GM18907 (cell line): Measurements from ENCODE around the gene HSPA14.
A peak's percentile ranks its signal among the peaks of the same experiment; 100 is the strongest.
"Not testable (repeated sequence)": the region's sequence is repeated elsewhere in the genome, so short reads cannot be mapped to it uniquely, and the experiment has no call there.

Experiments
- ATAC-seq: cut with Tn5 transposase; IDR thresholded peaks from one replicate; pipeline ENCODE4 v1.9.1; 2021; ENCODE audit warnings: mild to moderate bottlenecking, moderate library complexity; ENCODE audit not compliant: unreplicated experiment

Gene HSPA14

DNA sequence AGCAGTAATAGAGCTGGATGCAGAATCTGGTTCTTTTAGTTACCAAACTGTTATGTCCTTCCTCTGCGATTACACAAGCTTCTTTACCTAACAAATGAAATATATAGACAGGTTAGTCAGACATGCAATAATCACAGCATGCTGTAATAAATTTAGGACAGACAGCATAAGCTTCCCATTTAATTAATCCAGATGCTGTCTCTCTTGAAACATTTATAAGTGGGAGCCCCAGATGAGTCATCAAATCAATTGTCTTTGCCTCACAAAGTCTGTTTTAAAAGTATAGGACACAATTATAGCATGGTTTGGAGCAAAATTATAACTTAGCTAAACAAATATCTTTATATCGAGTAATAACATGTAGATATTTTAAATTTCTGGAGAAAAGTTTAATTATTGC lies 1.9 kb upstream of the HSPA14 start:
- ATAC-seq: no peak

DNA sequence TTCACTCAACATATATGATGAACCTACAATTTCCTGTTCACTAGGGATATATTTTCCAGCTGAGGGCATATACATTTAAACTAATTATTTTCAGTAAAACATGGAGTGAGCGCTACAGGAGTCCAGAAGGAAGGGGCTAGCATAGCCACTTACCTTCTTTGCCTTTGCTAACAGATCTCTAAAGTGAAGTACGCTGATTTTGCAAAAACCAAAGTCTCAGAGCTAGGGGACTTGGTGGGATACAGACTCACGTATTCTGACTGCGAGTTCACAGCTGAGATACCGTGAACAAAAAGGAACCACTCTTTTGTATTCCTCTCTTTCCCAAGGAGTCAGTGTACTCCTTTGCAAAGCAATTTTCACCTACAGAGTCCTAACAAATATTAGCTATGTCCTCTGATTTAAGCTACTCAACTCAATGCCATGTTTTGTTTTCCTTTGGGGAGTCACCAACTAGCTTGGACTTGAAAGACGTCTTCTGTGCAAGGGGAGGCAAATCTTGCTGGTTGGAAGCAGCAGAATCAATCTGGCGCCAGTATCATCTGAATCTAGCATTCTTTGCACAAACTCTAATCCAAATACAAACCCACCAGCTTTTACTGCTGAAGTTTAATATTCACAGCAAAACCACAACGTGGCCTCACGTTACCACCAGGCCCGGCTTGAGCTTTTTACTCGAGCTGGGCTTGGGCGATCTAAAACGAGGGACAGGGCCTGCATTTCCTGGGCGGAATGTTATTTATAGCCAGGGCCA lies 926 bp upstream of the HSPA14 start:
- peak; percentile 0 for ATAC-seq

DNA sequence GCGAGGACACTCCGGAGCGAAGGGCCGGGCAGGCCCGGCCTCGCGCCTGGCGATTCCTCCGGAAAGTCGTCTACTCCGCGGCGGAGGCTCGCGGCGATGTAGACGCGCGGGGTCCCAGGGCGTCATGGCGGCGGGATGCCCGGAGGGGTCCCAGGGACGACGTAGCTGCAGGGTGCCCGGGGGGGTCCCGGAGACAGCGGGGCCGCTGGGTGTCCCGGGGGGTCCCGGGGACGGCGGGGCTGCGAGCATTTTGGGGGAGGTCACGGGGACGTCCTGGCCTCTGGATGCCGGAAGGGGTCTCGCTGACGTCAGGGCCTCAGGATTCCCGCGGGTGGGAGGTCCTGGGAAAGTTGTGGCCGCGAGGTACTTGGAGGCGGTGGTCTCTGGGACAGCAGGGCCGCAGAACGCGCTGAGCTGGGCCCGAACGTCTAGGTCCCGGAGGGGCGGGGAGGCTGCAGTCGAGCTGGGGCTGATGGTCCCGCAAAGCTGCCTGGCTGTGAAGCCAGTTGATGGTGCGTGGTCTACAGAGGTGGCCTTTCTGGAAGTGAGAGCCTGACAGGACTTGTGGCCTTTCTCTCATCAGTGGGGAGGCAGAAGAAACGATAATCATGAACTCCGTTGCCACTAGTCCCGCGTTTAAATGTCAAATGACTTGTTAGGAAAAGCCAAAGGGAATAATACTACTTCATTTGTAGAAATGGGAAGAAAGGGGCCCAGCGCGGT lies 637 bp downstream of the HSPA14 start:
- peak; percentile 14 for ATAC-seq

DNA sequence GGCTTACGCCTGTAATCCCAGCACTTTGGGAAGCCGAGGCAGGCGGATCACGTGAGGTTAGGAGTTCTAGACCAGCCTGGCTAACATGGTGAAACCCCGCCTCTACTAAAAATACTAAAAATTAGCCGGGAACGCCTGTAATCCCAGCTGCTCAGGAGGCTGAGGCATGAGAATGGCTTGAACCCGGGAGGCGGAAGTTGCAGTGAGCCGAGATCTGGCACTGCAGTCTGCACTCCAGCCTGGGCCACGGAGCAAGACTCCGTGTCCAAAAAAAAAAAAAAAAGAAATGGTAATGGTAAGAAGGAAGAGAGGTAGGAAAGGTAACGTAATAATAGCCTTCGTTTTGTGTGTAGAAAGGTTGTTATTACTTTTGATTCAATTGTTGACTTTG lies 1.2 kb downstream of the HSPA14 start:
- no peak for ATAC-seq

DNA sequence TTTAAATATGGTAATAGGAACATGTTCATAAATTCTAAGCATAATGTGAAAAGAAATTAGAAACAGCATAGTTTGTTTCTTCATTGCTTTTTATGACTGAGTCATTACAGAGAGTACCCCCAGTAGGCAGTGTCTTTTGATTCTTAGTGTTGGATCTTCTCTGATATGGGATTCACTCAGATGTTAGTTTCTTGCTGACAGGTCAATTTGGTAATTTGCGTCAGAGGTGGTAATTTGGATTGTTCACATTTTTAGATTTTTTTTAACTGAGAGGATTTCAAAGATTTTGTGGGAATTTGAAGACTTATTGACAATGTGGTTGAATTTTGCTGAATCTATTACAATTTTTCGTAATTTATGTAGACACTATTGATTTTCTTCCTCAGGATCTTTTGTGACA lies 2.1 kb downstream of the HSPA14 start:
- ATAC-seq: no peak

DNA sequence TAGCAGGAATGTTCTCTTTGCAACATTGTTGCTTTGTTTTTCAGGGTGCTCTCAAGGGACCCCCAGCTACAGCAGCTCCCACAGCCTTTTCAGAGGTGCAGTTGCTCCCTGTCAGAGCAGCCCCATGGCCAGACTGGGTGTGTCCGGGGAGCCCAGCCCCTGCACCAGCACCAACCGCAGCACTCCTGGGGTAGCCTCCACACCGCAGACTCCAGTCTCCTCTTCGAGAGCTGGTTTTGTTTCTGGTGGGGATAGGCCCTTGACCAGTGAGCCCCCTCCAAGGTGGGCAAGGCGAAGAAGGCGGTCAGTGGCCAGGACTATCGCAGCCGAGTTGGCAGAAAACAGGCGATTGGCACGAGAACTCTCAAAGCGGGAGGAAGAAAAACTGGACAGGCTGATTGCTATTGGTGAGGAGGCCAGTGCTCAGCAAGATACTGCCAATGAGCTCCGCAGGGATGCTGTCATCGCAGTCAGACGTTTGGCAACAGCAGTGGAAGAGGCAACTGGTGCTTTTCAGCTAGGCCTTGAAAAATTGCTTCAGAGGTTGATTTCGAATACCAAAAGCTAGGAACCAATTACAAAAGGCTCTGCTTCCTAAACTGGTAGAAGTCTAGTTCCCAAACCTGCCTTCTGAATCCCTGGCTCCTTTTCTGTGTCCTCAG lies 5.4 kb downstream of the HSPA14 start:
- no peak for ATAC-seq

DNA sequence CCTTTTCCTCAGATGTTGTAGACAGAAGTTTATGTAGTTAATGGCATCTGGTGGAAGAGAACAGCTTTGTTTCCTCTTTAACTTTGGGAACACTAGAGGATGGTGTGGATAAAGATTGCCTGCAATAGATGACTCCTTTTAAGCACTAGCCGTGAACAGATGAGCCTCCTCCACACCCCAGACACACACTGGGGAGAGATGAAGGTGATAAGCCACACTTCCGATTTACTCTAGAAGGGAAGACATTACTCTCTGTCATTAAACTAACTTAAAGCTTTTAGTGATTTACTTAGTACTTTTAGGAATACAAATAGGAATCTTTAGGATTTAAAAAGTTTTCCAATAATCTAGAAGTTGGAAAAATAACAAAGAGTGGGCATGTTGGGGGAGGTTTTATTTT lies 6.8 kb downstream of the HSPA14 start:
- no peak for ATAC-seq

DNA sequence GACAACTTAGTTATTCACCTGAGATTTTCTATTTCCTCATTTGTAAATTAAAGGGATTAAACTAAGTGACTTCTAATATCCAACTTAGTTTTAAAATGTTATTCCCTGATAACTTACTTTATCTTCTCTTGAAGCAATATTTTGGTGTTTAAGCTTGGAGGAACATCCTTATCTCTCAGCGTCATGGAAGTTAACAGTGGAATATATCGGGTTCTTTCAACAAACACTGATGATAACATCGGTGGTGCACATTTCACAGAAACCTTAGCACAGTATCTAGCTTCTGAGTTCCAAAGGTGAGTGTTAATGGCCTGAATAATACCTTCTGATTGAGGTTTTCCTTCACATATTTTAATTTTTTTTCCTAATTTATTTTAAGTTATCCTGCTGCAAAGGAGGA lies 14.1 kb downstream of the HSPA14 start:
- ATAC-seq: no peak

DNA sequence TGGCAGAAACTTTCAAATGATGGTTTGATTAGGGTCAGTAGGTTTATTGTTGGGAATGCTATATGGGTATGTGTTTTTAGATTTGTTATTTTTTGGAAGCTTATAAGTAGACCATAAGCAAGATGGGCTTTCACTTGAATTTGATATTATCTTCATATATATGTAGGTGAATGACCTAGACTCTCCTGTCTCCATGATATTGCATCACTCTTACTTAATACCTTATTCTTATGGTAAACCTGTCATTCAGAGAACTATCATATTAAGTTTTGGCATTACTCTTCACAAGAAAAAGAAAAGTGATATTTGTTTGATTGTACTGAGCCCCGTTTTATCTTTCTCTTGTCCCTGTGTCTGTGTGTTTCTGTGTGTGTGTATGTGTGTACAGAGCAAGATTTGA lies 17.3 kb downstream of the HSPA14 start:
- ATAC-seq: no peak

DNA sequence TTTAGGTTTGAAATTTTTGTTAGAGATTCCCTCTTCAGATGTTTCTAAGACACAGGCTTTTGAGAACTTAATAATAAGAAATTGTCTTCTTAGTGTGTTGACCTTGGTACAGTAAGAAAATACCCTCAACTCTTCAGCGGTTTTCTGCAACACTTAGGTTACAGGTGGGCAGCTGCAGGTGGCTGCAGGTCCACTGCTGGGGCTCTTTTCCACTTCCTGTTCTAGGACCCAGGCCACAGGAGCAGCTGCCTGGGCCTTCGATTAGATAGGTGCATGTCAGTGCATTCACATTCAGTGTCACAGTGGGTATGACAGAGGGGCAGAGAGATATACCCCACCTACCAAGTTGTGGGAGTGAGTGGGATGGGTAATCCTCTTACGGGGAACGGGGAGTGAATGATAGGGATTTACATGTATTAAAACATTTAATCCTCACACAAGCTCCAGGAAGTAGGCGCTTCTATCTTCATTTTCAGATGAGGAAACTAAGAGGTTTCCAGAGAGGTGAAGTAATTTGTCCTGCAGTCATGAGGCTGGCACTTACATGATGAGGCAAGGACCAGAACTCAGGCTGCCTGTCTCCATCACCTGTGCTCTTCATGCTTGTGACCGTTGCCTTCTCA lies 20.3 kb downstream of the HSPA14 start:
- ATAC-seq: no peak

DNA sequence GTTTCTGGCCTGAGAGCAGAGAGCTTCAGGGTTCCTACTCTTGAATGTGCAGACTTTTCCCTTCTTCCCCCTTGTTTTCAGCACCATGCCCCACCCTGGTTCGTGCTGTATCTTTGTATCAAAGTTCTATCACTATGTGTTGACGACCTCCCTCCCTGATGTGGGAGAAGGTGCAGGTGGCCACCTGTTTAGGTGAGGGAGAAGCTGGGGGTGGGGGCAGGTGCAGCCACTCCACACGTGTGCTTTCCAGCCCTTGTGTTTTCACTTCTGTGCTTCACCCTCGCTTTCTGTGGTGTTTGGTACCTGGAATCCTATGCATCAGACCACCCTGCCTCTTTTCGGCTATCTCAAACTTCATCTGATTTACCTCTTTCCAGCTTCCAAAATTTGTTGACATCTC lies 20.9 kb downstream of the HSPA14 start:
- ATAC-seq: no peak

DNA sequence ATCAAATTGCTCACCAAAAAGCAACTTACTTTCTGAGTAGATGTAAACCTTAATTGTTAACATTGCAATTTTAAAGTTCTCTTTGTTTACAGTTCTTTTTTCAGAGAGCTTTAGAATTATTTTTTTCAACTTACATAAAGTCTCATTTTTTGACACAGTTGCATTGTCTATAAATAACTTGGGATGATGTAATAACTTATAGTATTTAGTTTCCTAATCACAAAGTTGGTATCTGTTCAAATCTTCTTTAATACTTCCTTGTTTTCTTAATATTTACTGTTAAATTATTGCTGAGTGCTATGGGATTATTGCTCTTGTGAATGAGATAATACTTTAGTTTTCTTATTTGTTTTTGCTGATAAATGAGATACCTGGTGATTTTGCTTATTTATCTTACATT lies 21.7 kb downstream of the HSPA14 start:
- no peak for ATAC-seq

DNA sequence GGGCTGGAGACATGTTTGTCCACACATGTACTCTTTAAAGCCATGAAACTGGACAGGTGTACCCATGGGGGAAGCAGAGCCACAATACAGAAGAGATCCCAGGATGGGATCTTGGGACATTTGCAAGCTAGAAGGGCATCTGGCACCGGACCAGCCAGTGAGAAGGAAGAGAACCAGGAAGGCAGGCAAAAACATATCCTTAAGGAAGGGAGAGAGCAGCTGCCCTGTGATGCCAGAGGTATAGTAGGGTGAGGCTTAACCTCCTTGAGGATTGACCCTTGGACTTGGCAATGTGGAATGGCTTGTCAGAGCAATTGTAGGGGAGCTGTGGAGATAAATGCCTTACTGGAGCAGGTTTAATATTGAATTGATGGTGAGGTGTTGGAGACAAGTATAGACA lies 22.7 kb downstream of the HSPA14 start:
- no peak for ATAC-seq

DNA sequence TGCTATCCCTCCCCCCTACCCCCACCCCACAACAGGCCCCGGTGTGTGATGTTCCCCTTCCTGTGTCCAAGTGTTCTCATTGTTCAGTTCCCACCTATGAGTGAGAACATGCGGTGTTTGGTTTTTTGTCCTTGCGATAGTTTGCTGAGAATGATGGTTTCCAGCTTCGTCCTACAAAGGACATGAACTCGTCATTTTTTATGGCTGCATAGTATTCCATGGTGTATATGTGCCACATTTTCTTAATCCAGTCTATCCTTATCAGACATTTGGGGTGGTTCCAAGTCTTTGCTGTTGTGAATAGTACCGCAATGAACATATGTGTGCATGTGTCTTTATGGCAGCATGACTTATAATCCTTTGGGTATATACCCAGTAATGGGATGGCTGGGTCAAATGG lies 26.4 kb downstream of the HSPA14 start:
- not testable (repeated sequence) for ATAC-seq

DNA sequence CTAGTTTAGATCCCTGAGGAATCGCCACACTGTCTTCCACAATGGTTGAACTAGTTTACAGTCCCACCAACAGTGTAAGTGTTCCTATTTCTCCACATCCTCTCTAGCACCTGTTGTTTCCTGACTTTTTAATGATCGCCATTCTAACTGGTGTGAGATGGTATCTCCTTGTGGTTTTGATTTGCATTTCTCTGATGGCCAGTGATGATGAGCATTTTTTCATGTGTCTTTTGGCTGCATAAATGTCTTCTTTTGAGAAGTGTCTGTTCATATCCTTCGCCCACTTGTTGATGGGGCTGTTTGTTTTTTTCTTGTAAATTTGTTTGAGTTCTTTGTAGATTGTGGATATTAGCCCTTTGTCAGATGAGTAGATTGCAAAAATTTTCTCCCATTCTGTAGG lies 26.8 kb downstream of the HSPA14 start:
- ATAC-seq: not testable (repeated sequence)

DNA sequence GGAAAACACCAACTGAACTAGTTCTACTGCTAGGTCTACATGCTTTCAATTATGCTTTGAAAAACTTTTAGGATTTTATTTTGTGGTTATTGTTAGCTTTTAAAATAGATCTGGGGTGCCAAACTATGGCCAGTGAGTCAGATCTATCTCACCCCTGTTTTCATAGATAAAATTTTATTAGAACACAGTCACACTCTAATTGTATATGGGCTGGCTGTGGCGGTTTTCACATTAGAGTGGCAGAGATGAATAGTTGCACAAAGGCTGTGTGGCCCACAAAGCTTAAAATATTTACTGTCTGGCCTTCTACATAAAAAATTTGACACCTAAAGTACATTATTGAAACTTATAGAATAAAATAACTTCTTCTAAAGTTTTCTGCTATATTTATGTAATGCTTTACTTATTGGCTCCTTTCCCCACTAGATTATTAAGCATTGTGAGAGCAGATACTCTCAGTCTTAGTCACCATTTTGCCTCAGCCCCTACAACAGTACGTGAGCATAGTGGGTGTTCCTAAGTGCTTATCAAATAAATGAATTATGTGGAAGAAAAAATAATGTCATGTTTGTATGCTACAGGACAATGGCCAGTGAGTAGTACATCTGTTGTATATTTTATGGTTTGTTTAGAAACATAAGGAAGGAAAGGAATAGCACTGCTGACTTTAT lies 35.1 kb downstream of the HSPA14 start:
- ATAC-seq: no peak

DNA sequence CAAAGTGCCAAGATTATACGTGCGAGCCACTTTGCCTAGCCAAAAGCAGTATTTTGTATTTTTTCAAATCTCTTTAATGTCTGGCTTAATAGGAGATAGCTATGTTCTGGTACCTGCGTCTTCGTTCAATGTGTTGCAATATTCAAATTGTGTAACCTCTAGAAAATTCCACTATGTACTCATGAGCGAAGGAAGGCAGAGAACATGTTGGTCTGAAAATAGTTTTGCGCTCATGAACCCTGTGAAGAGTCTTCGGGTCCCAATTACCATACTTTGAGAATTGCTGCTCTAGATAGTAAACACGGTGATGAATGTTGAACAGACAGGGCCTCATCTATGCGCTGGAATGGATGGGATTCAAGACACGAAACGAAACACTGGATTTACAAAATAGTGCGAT lies 37.8 kb downstream of the HSPA14 start:
- no peak for ATAC-seq

DNA sequence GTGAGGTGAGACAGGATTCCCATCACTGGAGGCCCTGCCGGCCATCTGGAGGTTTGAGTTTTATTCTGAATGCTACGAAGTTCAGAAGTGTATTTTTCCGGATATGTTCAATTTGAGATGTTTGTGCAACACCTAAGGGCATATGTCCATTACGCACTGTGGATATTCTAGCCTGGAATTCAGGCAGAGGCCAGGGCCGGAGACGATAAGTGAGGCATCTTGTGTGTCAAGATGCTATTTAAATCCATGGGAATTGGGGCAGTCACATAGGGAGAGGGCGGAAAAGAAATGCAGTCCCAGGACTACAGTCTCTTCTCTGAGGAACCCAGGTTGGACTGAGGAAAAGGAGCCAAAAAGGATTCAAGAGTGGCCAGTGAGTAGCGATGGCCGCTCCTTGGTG lies 38.7 kb downstream of the HSPA14 start:
- no peak for ATAC-seq

DNA sequence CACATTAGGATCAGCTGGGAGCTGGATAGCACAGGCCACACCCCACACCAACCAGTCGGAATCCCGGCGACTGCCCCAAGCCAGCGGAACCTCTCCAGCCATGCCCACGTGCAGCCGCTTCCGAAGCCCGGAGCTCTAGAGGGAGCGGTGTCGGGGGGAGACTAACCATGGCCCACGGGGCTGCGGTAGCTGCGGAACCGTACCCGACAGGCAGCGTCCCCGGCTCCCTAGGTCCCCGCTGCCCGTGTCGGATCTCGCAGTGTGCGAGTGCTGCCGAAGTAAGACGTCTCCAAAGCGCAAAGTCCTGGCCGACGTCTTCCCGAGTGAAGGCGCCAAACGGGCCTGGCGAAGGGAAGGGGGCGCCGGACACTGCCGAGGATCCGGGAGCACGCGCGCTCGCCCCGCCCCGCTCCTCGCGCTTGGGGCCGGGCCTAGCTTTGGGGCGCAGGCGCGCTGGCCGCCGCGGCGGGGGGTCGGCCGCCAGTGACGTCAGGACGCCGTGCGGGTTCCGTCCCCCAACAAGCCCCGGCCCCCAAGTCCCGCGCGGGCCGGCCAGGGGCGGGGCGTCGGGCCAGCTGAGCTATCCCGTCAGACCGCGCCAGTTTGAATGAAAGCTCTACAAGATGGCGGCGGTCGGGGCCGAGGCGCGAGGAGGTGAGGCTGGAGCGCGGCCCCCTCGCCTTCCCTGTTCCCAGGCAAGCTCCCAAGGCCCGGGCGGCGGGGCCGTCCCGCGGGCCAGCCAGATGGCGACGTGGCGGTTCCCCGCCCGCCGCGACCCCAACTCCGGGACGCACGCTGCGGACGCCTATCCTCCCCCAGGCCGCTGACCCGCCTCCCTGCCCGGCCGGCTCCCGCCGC lies 40.4 kb downstream of the HSPA14 start, which contains the start of gene SUV39H2:
Gene SUV39H2, plus strand, starts transcription at position 601 of the 858 bp plus-strand sequence. Its CDS starts 23 bp downstream, at position 624.
- peak; percentile 92 for ATAC-seq
